Esophagus muscularis mucosa (tissue), 4 donors: Measurements from ENCODE around the gene CP.

ENCODE experiments used
- CTCF ChIP-seq, 3 experiments: fragments of 200-600 bp in 2 of 3; fragments of 450-650 bp in 1 of 3; sonication (generic) in 2 of 3; IDR thresholded peaks; one replicate each; pipeline ENCODE4 v1.5.1; 2017 to 2019; ENCODE audit warnings: antibody characterized with exemption in 3 of 3, mild to moderate bottlenecking in 2 of 3, moderate library complexity in 1 of 3
- EP300 ChIP-seq: sonication (generic); formaldehyde crosslinking; IDR thresholded peaks from one replicate; pipeline ENCODE4 v1.6.1; 2017; ENCODE audit warnings: antibody characterized with exemption
- POLR2AphosphoS5 ChIP-seq, 2 donors: sonication (generic); formaldehyde crosslinking; IDR thresholded peaks; one replicate each; pipeline ENCODE4 v1.6.1; 2017; ENCODE audit warnings: antibody characterized with exemption in 2 of 2

GRCh38 chr3:149212386-149212785 is 9.2 kb downstream of the CP start:
- TF ChIP-seq CTCF (IDR thresholded peaks at IDR 0.05) (no peak), POLR2AphosphoS5 (IDR thresholded peaks at IDR 0.05) (no peak), EP300 (no peak)
